SK-N-SH (cell line): ENCODE data around the gene SMOC1.

Source experiments
- EP300 ChIP-seq, 2 experiments: IDR thresholded peaks; 2 replicates each; pipeline versions ENCODE4 v1.4.0 to v1.6.1; 2012; ENCODE audit warnings: borderline replicate concordance in 1 of 2, low read depth in 1 of 2, low read length in 1 of 2
- EZH2phosphoT487 ChIP-seq: fragments of 200-600 bp; sonication (generic); IDR thresholded peaks from 2 replicates; pipeline ENCODE4 v1.6.1; 2017; ENCODE audit warnings: low read depth, mixed run types, mild to moderate bottlenecking, antibody characterized with exemption, moderate library complexity, borderline replicate concordance
- MEF2A ChIP-seq: IDR thresholded peaks from 2 replicates; pipeline ENCODE4 v1.4.0; 2012; ENCODE audit warnings: low read depth, borderline replicate concordance
- NRF1 ChIP-seq: IDR thresholded peaks from 2 replicates; pipeline ENCODE4 v1.6.1; 2012; ENCODE audit warnings: low read depth, mild to moderate bottlenecking, low read length
- POLR2AphosphoS5 ChIP-seq: IDR thresholded peaks from 2 replicates; pipeline ENCODE4 v1.6.1; 2012; ENCODE audit warnings: low read depth, low read length
- RCOR1 ChIP-seq: fragments of 150-350 bp; IDR thresholded peaks from 2 replicates; pipeline ENCODE4 v1.6.1; 2017; ENCODE audit warnings: antibody characterized with exemption, low read length
- TF ChIP-seq, protein P1 (sequence below): fragments of 200-600 bp; sonication (generic); IDR thresholded peaks from 2 replicates; pipeline ENCODE4 v1.6.1; 2017; ENCODE audit warnings: antibody characterized with exemption, mild to moderate bottlenecking, moderate library complexity
- TF ChIP-seq, protein P2 (sequence below): IDR thresholded peaks from 2 replicates; pipeline ENCODE4 v1.4.0; 2012; ENCODE audit warnings: low read depth
- TF ChIP-seq, protein P3 (sequence below): fragments of 150-350 bp; IDR thresholded peaks from 2 replicates; pipeline ENCODE4 v1.6.1; 2017; ENCODE audit warnings: antibody characterized with exemption, low read length, low read depth, borderline replicate concordance

DNA sequence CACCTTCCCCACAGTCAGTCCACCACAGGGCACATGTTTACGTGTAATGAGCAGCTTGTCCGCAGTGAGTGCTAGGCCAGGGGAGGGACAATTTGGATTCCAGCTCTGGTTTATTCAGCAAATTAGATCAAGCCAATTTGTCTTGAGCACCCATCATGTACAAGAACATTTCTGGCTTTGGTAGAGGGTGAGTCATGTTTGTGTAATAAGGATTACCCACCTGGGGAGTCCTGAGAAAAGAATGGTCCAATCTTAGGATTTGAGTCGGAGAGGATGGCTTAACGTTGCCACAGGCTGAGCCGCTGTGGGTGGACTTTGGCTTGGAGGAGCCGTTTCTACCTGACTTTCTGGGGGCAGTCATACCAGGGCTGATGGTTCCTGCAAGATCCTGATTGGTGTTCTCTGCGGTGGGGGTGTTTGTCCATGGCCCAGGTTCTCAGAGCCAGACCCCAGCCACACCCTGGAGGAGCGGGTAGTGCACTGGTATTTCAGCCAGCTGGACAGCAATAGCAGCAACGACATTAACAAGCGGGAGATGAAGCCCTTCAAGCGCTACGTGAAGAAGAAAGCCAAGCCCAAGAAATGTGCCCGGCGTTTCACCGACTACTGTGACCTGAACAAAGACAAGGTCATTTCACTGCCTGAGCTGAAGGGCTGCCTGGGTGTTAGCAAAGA is 143.7 kb downstream of the SMOC1 start:
- TF ChIP-seq RCOR1 (no peak), MEF2A (no peak), EP300 (IDR thresholded peaks at IDR 0.05; ENCODE audit: borderline replicate concordance in 1 of 2, low read depth in 1 of 2, low read length in 1 of 2) (no peak), POLR2AphosphoS5 (no peak), EZH2phosphoT487 (no peak), NRF1 (no peak)
- TF ChIP-seq, protein P1, sequence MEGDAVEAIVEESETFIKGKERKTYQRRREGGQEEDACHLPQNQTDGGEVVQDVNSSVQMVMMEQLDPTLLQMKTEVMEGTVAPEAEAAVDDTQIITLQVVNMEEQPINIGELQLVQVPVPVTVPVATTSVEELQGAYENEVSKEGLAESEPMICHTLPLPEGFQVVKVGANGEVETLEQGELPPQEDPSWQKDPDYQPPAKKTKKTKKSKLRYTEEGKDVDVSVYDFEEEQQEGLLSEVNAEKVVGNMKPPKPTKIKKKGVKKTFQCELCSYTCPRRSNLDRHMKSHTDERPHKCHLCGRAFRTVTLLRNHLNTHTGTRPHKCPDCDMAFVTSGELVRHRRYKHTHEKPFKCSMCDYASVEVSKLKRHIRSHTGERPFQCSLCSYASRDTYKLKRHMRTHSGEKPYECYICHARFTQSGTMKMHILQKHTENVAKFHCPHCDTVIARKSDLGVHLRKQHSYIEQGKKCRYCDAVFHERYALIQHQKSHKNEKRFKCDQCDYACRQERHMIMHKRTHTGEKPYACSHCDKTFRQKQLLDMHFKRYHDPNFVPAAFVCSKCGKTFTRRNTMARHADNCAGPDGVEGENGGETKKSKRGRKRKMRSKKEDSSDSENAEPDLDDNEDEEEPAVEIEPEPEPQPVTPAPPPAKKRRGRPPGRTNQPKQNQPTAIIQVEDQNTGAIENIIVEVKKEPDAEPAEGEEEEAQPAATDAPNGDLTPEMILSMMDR, result no peak
- TF ChIP-seq, protein P2, sequence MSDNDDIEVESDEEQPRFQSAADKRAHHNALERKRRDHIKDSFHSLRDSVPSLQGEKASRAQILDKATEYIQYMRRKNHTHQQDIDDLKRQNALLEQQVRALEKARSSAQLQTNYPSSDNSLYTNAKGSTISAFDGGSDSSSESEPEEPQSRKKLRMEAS, result no peak
- TF ChIP-seq, protein P3, sequence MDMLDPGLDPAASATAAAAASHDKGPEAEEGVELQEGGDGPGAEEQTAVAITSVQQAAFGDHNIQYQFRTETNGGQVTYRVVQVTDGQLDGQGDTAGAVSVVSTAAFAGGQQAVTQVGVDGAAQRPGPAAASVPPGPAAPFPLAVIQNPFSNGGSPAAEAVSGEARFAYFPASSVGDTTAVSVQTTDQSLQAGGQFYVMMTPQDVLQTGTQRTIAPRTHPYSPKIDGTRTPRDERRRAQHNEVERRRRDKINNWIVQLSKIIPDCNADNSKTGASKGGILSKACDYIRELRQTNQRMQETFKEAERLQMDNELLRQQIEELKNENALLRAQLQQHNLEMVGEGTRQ, result no peak
